ENCODE results near the gene FAAP100.
A peak's percentile ranks its signal among the peaks of the same experiment; 100 is the strongest.

FAAP100 gene

DNA sequence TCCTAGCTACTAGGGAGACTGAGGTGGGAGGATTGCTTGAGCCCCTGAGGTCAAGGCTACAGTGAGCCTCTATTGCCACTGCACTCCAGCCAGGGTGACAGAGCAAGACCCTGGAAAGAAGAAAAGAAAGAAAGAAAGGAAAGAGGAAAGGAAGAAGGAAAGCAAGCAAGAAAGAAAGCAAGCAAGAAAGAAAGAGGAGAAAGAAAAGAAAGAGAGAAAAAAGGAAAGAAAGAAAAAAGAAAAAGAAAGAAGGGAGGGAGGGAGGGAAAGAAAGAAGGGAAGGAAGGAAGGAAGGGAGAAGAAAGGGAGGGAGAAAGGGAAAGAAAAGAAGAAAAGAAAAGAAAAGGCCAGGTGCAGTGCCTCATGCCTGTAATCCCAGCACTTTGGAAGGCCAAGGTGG lies 48.5 kb downstream of the FAAP100 start:
- Histone ChIP-seq H3K4me3 (ENCODE audit: insufficient read length, low read depth) (no peak overlapping the region), H3K27me3 (ENCODE audit: insufficient read depth, insufficient read length) (no peaks in the 10 kb centered on the region), H3K36me3 (ENCODE audit: insufficient read depth, insufficient read length, low read length) (no peaks in the 10 kb centered on the region), H3K9me3 (ENCODE audit: insufficient read depth, low read length) (no peaks in the 10 kb centered on the region), H3K9ac (ENCODE audit: insufficient read length, low read depth) (no peak overlapping the region), H3K4me1 (ENCODE audit: insufficient read depth, insufficient read length) (peaks cover 8% of the 10 kb centered on the region)
- TF ChIP-seq YY1 (IDR thresholded peaks at IDR 0.05; ENCODE audit: insufficient read depth, insufficient read length) (no peak), ZNF274 (IDR thresholded peaks at IDR 0.05; ENCODE audit: low read depth, low read length) (no peak), SUZ12 (IDR thresholded peaks at IDR 0.05; ENCODE audit: extremely low read depth, insufficient read depth, insufficient read length) (no peak)
- DNase-seq (ENCODE audit: low read depth, low spot score): no peak

DNA sequence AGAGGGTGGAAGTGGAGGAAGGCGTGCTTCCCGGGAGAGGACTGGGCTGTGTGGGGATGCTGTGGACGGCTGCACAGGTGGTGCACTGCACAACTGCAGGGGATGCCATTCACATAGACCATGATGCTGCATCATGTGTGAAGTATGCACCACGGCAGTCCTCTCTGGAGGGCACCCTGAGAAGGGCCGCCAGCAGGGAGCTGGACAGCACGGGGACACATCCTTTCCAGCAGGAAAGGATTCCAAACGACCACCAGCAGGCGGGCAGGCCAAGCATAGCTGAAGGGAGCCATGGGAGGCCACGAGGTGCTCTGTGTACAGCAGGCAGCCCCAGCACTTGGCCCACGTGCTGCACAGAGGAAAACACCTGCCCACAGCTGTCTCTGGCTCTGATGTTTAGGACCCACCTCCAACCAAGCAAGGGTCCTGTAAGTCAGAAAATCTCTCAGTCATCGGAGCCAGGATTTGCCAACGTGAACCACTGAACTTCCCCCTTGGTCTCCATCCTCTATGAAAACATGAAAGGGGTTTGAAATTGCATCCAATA lies 49.6 kb downstream of the FAAP100 start:
- Histone ChIP-seq H3K36me3 (ENCODE audit: insufficient read depth, insufficient read length, low read length) (no peaks in the 10 kb centered on the region), H3K9ac (ENCODE audit: insufficient read length, low read depth) (no peak overlapping the region), H3K9me3 (ENCODE audit: insufficient read depth, low read length) (no peaks in the 10 kb centered on the region), H3K4me3 (ENCODE audit: insufficient read length, low read depth) (no peak overlapping the region), H3K4me1 (ENCODE audit: insufficient read depth, insufficient read length) (peaks cover 8% of the 10 kb centered on the region), H3K27me3 (ENCODE audit: insufficient read depth, insufficient read length) (no peaks in the 10 kb centered on the region)
- no peak for DNase-seq (ENCODE audit: low read depth, low spot score)
- TF ChIP-seq SUZ12 (IDR thresholded peaks at IDR 0.05; ENCODE audit: extremely low read depth, insufficient read depth, insufficient read length) (no peak), ZNF274 (IDR thresholded peaks at IDR 0.05; ENCODE audit: low read depth, low read length) (no peak), YY1 (IDR thresholded peaks at IDR 0.05; ENCODE audit: insufficient read depth, insufficient read length) (no peak)

DNA sequence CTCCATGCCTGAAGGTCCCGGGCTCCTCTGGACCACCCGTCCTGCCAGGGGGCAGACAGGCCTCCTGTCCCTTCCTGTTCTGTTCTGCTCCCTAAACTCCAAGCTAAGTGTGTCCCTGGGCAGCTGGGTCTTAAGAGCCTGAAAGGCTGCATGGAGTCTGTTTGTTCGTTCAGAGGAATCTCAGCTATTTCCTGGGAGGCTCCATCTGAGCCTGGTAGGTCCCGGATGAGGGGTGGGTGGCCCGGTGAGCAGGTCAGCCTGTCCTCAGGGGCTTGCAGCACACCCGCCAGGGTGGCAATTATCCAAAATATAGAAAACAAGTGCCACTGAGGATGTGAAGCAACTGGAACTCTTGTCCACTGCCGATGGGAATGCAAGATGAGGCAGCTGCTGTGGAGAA lies 52.1 kb downstream of the FAAP100 start:
- no peak for TF ChIP-seq YY1 (IDR thresholded peaks at IDR 0.05; ENCODE audit: insufficient read depth, insufficient read length)
- no peak for TF ChIP-seq SUZ12 (IDR thresholded peaks at IDR 0.05; ENCODE audit: extremely low read depth, insufficient read depth, insufficient read length)
- no peak for TF ChIP-seq ZNF274 (IDR thresholded peaks at IDR 0.05; ENCODE audit: low read depth, low read length)
- Histone ChIP-seq H3K9ac (ENCODE audit: insufficient read length, low read depth) (no peak overlapping the region), H3K4me1 (ENCODE audit: insufficient read depth, insufficient read length) (peaks cover 8% of the 10 kb centered on the region), H3K4me3 (ENCODE audit: insufficient read length, low read depth) (no peak overlapping the region), H3K27me3 (ENCODE audit: insufficient read depth, insufficient read length) (peaks cover 3% of the 10 kb centered on the region), H3K9me3 (ENCODE audit: insufficient read depth, low read length) (no peaks in the 10 kb centered on the region), H3K36me3 (ENCODE audit: insufficient read depth, insufficient read length, low read length) (no peaks in the 10 kb centered on the region)
- DNase-seq (ENCODE audit: low read depth, low spot score): no peak

DNA sequence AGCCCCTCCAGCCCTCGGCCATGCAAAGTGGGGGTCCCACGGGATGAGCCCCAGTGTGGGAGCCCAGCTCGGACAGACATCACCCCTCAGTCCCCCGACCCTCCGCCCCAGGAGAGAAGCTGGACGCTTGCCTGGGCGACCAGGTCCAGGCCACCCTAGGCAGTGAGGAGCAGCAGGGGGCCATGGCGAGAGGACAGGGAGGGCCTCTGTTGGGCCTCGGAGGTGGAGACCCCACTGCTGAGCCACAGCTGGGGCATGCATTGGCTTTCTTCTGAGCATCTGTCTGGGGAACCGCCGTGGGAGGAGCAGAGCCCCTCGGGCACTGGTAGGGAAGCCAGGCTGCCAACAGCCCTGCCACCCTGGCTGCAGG lies 52.6 kb downstream of the FAAP100 start:
- TF ChIP-seq ZNF274 (IDR thresholded peaks at IDR 0.05; ENCODE audit: low read depth, low read length) (no peak), SUZ12 (IDR thresholded peaks at IDR 0.05; ENCODE audit: extremely low read depth, insufficient read depth, insufficient read length) (no peak), YY1 (IDR thresholded peaks at IDR 0.05; ENCODE audit: insufficient read depth, insufficient read length) (no peak)
- peaks cover 7% of the 10 kb centered on the region for H3K27me3 ChIP-seq (ENCODE audit: insufficient read depth, insufficient read length)
- no peak for DNase-seq (ENCODE audit: low read depth, low spot score)
- H3K4me1 ChIP-seq (ENCODE audit: insufficient read depth, insufficient read length): peaks cover 8% of the 10 kb centered on the region
- H3K36me3 ChIP-seq (ENCODE audit: insufficient read depth, insufficient read length, low read length): no peaks in the 10 kb centered on the region
- no peak overlapping the region for H3K4me3 ChIP-seq (ENCODE audit: insufficient read length, low read depth)
- no peaks in the 10 kb centered on the region for H3K9me3 ChIP-seq (ENCODE audit: insufficient read depth, low read length)
- H3K9ac ChIP-seq (ENCODE audit: insufficient read length, low read depth): peak overlapping the region; percentile 61

DNA sequence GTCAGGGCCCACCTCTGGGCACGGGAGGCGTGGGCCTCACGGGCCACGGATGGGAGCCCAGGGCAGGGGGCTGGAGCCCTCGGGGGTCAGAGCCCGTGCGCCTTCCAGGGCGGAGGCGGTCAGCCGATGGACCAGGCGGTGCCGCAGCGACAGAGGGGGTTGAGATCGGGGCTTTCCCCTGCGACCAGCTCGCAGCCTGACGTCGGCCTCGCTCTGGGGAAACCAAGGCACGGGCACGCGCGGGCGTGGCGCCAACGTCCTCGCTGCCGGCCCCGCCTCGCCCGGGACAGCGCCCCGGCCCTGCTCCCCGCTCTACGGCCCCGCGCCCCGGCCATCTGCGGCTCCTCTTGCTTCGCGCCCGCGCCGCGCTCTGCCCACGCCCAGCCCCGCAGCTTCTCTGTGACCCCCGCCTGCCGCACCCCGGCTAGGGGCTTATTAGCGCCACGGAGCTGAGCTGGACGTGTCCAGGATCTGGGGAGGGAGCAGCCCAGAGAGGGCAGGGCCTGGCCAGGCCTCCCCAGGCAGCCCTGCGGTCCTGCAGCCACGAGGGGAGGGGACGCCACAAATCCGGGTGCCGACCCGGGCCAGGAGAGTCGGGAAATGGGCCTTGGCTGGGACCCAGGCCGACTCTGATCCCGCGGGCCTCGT lies 53.1 kb downstream of the FAAP100 start:
- peaks cover 8% of the 10 kb centered on the region for H3K4me1 ChIP-seq (ENCODE audit: insufficient read depth, insufficient read length)
- H3K4me3 ChIP-seq (ENCODE audit: insufficient read length, low read depth): no peak overlapping the region
- peak overlapping the region; percentile 61 for H3K9ac ChIP-seq (ENCODE audit: insufficient read length, low read depth)
- H3K36me3 ChIP-seq (ENCODE audit: insufficient read depth, insufficient read length, low read length): no peaks in the 10 kb centered on the region
- DNase-seq (ENCODE audit: low read depth, low spot score): no peak
- peaks cover 7% of the 10 kb centered on the region for H3K27me3 ChIP-seq (ENCODE audit: insufficient read depth, insufficient read length)
- TF ChIP-seq SUZ12 (IDR thresholded peaks at IDR 0.05; ENCODE audit: extremely low read depth, insufficient read depth, insufficient read length) (no peak), ZNF274 (IDR thresholded peaks at IDR 0.05; ENCODE audit: low read depth, low read length) (no peak), YY1 (IDR thresholded peaks at IDR 0.05; ENCODE audit: insufficient read depth, insufficient read length) (no peak)
- H3K9me3 ChIP-seq (ENCODE audit: insufficient read depth, low read length): no peaks in the 10 kb centered on the region

DNA sequence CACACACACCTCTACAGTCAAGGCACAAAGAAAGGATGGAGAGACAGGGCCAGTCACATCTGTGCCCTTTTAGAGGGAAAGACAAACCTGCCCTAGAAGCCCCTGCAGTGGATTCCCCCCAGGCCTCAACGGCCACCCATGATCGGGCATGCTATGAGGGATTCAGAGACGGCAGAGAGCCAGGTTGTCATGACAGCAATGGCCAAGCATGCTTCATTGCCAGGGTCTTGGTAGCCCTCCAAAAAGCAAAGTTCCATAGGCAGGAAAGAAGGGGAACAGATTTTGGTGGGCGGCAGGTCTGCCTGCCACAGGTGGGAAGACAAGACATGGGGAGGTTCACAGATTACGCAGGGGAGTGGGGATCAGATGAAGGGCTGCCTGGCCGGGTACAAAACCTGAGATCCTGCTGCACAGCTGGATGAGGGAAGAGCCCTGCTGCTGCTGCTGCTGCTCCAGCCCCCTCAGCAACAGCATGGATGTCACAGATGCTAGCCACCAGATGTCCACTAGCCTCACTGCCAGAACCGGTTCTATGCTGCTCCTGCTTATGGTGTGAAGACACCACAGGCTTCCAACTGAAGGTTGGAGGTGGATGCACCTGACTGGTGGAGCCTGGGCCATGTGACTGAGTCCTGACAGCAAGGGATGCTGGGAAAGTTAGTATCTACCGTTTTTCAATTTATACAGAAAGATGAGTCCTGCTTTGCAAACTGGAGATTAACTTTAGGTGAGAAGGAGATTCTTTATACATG lies 57.4 kb downstream of the FAAP100 start:
- H3K4me3 ChIP-seq (ENCODE audit: insufficient read length, low read depth): no peak overlapping the region
- DNase-seq (ENCODE audit: low read depth, low spot score): no peak
- TF ChIP-seq YY1 (IDR thresholded peaks at IDR 0.05; ENCODE audit: insufficient read depth, insufficient read length) (no peak), SUZ12 (IDR thresholded peaks at IDR 0.05; ENCODE audit: extremely low read depth, insufficient read depth, insufficient read length) (no peak), ZNF274 (IDR thresholded peaks at IDR 0.05; ENCODE audit: low read depth, low read length) (no peak)

More for the DNA sequence above, 57.4 kb downstream of the FAAP100 start:
- Histone ChIP-seq H3K36me3 (ENCODE audit: insufficient read depth, insufficient read length, low read length) (no peaks in the 10 kb centered on the region), H3K27me3 (ENCODE audit: insufficient read depth, insufficient read length) (peaks cover 10% of the 10 kb centered on the region), H3K9me3 (ENCODE audit: insufficient read depth, low read length) (no peaks in the 10 kb centered on the region), H3K4me1 (ENCODE audit: insufficient read depth, insufficient read length) (peaks cover 20% of the 10 kb centered on the region), H3K9ac (ENCODE audit: insufficient read length, low read depth) (no peak overlapping the region)
